ENCODE results near the gene ARID4B. TPM values are rescaled to one million over a fixed set of nuclear protein-coding genes. Genes with fewer than 3 reads are reported as not detected.

The ARID4B gene
- total RNA-seq, 1 experiment from 2014 or later = 48.7 TPM

DNA sequence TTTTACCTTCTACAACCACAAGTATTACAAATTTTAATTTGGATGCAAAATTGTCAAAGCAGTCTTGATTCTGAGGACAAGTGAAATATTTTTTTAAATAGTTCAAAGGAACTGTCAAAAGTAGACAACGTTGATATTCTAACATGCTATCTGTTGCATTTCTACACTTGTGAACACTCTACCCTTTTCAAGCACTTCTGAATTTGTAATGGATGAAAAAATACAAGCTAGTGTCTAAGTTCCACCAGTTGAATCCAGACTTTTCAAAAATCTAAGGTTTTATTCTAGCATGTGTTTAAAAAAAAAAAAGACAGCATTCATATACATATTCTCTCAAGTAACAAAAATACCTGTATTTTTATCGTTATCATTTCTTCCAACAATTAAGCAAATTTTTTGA lies 2.1 kb downstream of the ARID4B start:
- Mint-ChIP-seq H3K27me3 (ENCODE audit: insufficient read depth, unreplicated experiment) (no peaks in the 10 kb centered on the region), H3K4me1 (ENCODE audit: insufficient read depth, unreplicated experiment) (peaks cover 23% of the 10 kb centered on the region), H3K27ac (ENCODE audit: low read depth, unreplicated experiment) (no peak overlapping the region), H3K9me3 (ENCODE audit: unreplicated experiment) (no peaks in the 10 kb centered on the region), H3K4me3 (ENCODE audit: unreplicated experiment) (no peak overlapping the region), H3K36me3 (ENCODE audit: insufficient read depth, unreplicated experiment) (peaks cover 46% of the 10 kb centered on the region)
- CTCF ChIA-PET = interaction anchor here (0.8 to 5.1 kb wide), 4 partner anchors 19 to 90 kb away, joined by 3 to 34 read pairs (median 4); partner anchors contain the start of gene TBCE
- no peak for DNase-seq (ENCODE audit: unreplicated experiment)
- intact Hi-C loops (cut with micrococcal nuclease) = loop anchor here (5.0 kb wide), 1 partner anchor 224 kb away; no protein-coding TSS in a partner anchor
- POLR2A ChIA-PET = interaction anchor here (0.6 to 9.2 kb wide), 22 partner anchors 11 to 952 kb away, joined by 3 to 193 read pairs (median 5); partner anchors contain the start of genes COA6, RBM34 and TBCE
- BruUV-seq (replicated peaks) = no TSS peak
- TF ChIP-seq, protein P1, sequence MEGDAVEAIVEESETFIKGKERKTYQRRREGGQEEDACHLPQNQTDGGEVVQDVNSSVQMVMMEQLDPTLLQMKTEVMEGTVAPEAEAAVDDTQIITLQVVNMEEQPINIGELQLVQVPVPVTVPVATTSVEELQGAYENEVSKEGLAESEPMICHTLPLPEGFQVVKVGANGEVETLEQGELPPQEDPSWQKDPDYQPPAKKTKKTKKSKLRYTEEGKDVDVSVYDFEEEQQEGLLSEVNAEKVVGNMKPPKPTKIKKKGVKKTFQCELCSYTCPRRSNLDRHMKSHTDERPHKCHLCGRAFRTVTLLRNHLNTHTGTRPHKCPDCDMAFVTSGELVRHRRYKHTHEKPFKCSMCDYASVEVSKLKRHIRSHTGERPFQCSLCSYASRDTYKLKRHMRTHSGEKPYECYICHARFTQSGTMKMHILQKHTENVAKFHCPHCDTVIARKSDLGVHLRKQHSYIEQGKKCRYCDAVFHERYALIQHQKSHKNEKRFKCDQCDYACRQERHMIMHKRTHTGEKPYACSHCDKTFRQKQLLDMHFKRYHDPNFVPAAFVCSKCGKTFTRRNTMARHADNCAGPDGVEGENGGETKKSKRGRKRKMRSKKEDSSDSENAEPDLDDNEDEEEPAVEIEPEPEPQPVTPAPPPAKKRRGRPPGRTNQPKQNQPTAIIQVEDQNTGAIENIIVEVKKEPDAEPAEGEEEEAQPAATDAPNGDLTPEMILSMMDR (IDR thresholded peaks at IDR 0.05; ENCODE audit: unreplicated experiment) = no peak

DNA sequence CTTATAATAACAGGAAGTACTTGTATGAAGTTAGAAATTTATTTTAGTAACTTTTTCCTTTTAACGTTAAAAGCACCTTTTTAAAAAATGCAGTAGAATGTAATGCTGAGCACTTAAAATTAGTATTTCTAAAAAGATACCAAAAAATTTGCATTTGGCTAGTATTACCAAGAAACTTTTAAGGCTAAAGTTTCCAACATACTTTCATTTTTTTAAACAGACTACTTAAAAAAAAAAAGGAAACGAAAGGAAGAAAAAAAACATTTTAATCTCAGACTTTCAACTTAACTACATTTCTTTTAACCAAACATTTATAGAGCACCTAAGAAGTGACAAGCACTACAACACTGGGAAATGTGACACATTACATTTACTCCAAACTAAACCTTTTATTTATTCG lies 2.8 kb downstream of the ARID4B start:
- no peak overlapping the region for H3K27ac Mint-ChIP-seq (ENCODE audit: low read depth, unreplicated experiment)
- H3K4me1 Mint-ChIP-seq (ENCODE audit: insufficient read depth, unreplicated experiment) = peaks cover 29% of the 10 kb centered on the region
- no TSS peak for BruUV-seq (replicated peaks)
- H3K27me3 Mint-ChIP-seq (ENCODE audit: insufficient read depth, unreplicated experiment) = no peaks in the 10 kb centered on the region
- H3K4me3 Mint-ChIP-seq (ENCODE audit: unreplicated experiment) = no peak overlapping the region
- POLR2A ChIA-PET = interaction anchor here (0.8 to 9.2 kb wide), 23 partner anchors 10 to 951 kb away, joined by 3 to 193 read pairs (median 5); partner anchors contain the start of genes B3GALNT2, COA6, RBM34 and TBCE
- intact Hi-C loops (cut with micrococcal nuclease) = loop anchor here (5.0 kb wide), 1 partner anchor 223 kb away; no protein-coding TSS in a partner anchor
- TF ChIP-seq, protein P1 (IDR thresholded peaks at IDR 0.05; ENCODE audit: unreplicated experiment) = no peak
- no peaks in the 10 kb centered on the region for H3K9me3 Mint-ChIP-seq (ENCODE audit: unreplicated experiment)
- peaks cover 51% of the 10 kb centered on the region for H3K36me3 Mint-ChIP-seq (ENCODE audit: insufficient read depth, unreplicated experiment)
- CTCF ChIA-PET = interaction anchor here (1.0 to 5.1 kb wide), 5 partner anchors 10 to 91 kb away, joined by 4 to 34 read pairs (median 5); partner anchors contain the start of gene TBCE
- DNase-seq (ENCODE audit: unreplicated experiment) = no peak

DNA sequence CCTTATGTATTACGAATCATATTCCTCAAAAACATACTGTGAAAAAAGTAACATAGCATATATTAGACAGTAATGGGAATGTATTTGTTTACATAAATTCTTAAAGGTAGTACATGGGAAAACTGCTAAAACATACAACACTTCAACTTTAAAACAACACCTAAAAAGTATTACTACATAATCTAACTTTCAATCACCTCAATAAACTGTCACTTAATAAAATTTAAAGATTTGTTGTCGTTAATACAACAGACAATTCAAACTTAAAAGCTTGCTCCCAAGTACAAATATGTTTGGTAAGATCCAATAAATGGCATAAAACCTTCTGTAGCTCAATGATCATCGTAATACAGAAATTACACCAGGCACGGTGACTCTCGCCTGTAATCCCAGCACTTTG lies 3.7 kb downstream of the ARID4B start:
- intact Hi-C loops (cut with micrococcal nuclease) = no loop called here
- POLR2A ChIA-PET = interaction anchor here (0.6 to 9.2 kb wide), 19 partner anchors 9 to 818 kb away, joined by 3 to 193 read pairs (median 5); partner anchors contain the start of genes B3GALNT2, RBM34 and TBCE
- CTCF ChIA-PET = interaction anchor here (0.7 to 5.1 kb wide), 8 partner anchors 9 to 92 kb away, joined by 3 to 34 read pairs (median 4); partner anchors contain the start of gene TBCE
- Mint-ChIP-seq H3K27ac (ENCODE audit: low read depth, unreplicated experiment) (peak overlapping the region; percentile 1), H3K27me3 (ENCODE audit: insufficient read depth, unreplicated experiment) (no peaks in the 10 kb centered on the region), H3K36me3 (ENCODE audit: insufficient read depth, unreplicated experiment) (peaks cover 56% of the 10 kb centered on the region), H3K9me3 (ENCODE audit: unreplicated experiment) (no peaks in the 10 kb centered on the region), H3K4me3 (ENCODE audit: unreplicated experiment) (peak overlapping the region; percentile 35), H3K4me1 (ENCODE audit: insufficient read depth, unreplicated experiment) (peaks cover 29% of the 10 kb centered on the region)
- no TSS peak for BruUV-seq (replicated peaks)
- TF ChIP-seq, protein P1 (IDR thresholded peaks at IDR 0.05; ENCODE audit: unreplicated experiment) = no peak
- DNase-seq (ENCODE audit: unreplicated experiment) = no peak

DNA sequence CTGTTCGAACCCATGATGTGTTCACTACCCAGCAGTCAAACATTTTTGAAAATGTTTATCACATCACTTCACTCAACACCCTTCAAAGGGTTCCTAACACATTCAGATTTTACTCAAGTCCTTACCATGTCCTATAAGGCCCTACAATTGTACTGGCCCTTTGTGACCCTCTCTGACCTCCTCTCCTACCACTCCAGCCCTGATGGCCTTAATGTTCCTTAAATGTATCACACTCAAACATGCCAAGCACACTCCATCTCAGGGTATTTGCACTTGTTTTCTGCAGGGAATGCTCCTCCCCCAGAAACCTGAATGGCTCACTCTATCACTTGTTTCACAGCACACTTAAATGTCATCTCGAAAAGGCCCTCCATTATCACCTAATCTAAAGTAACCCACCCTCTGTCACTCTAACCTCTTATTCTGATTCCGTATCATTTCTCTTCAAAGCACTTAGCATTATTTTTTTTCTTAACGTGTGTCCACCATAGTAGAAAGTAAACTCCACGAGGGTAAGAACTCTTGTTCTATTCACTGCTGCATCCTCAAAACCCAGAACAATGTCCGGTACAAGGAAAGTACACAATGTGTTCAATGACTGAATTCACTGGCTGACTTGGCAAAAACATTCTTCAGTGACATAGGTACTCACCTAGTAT lies 7.3 kb downstream of the ARID4B start:
- H3K9me3 Mint-ChIP-seq (ENCODE audit: unreplicated experiment) = no peaks in the 10 kb centered on the region
- no peaks in the 10 kb centered on the region for H3K27me3 Mint-ChIP-seq (ENCODE audit: insufficient read depth, unreplicated experiment)
- peak overlapping the region; percentile 0 for H3K27ac Mint-ChIP-seq (ENCODE audit: low read depth, unreplicated experiment)
- H3K4me3 Mint-ChIP-seq (ENCODE audit: unreplicated experiment) = no peak overlapping the region
- TF ChIP-seq, protein P1 (IDR thresholded peaks at IDR 0.05; ENCODE audit: unreplicated experiment) = no peak
- DNase-seq (ENCODE audit: unreplicated experiment) = no peak
- ChIA-PET CTCF (interaction anchor here (0.6 to 5.1 kb wide), 3 partner anchors 36 to 209 kb away, joined by 3 to 34 read pairs (median 4); no protein-coding TSS in a partner anchor), POLR2A (no interaction called here)
- no TSS peak for BruUV-seq (replicated peaks)
- peaks cover 29% of the 10 kb centered on the region for H3K4me1 Mint-ChIP-seq (ENCODE audit: insufficient read depth, unreplicated experiment)
- intact Hi-C loops (cut with micrococcal nuclease) = no loop called here
- H3K36me3 Mint-ChIP-seq (ENCODE audit: insufficient read depth, unreplicated experiment) = peaks cover 53% of the 10 kb centered on the region

All from MCF 10A (cell line).